H1 (cell line): ENCODE data around the gene ANKRD40CL. TPM values are rescaled to one million over a fixed set of nuclear protein-coding genes. Genes with fewer than 3 reads are reported as not detected.

ENCODE experiments used
- CTCF ChIA-PET: fragments of 300-600 bp; sonication (Branson Sonifier 250); formaldehyde crosslinking; loops from one replicate; lab custom pipeline; 2021; ENCODE audit not compliant: partially characterized antibody; lab: Charles Lee
- POLR2A ChIA-PET: fragments of 300-600 bp; sonication (Branson Sonifier 250); formaldehyde crosslinking; loops from one replicate; lab custom pipeline; 2021; ENCODE audit warnings: inconsistent platforms; ENCODE audit not compliant: partially characterized antibody; lab: Charles Lee
- DNase-seq, 2 experiments: peaks; one replicate each; pipeline versions ENCODE4 v3.0.0 to v3.0.0-alpha.2; 2010 to 2022; ENCODE audit warnings: low spot score in 2 of 2, low read depth in 1 of 2, mixed read lengths in 1 of 2
- FAIRE-seq: peaks from 2 replicates; lab custom pipeline; 2011; peaks lifted over from hg19 to GRCh38; lab: Jason Lieb, UNC
- H2AFZ ChIP-seq: 2 replicates; pipeline ENCODE4 v1.8.1; 2012; ENCODE audit warnings: low read length, inconsistent platforms
- H2AK5ac ChIP-seq: 2 replicates; pipeline ENCODE4 v1.6.1; 2013; ENCODE audit warnings: low read depth, low read length
- H2BK120ac ChIP-seq: replicated peaks from 2 replicates; pipeline ENCODE3; 2013; ENCODE audit warnings: low read depth, low read length, inconsistent platforms
- H2BK12ac ChIP-seq: 2 replicates; pipeline ENCODE4 v1.6.1; 2013; ENCODE audit warnings: low read depth, low read length
- H2BK15ac ChIP-seq: 2 replicates; pipeline ENCODE4 v1.6.1; 2013; ENCODE audit warnings: low read length
- H2BK20ac ChIP-seq: 2 replicates; pipeline ENCODE4 v1.6.1; 2013; ENCODE audit warnings: low read length
- H2BK5ac ChIP-seq: 2 replicates; pipeline ENCODE4 v1.6.1; 2013; ENCODE audit warnings: low read depth, low read length
- H3K14ac ChIP-seq: 2 replicates; pipeline ENCODE4 v1.6.1; 2013; ENCODE audit warnings: inconsistent platforms; ENCODE audit not compliant: insufficient read length
- H3K18ac ChIP-seq: 2 replicates; pipeline ENCODE4 v1.6.1; 2013; ENCODE audit warnings: low read length; ENCODE audit errors: extremely low read depth
- H3K23ac ChIP-seq: 2 replicates; pipeline ENCODE4 v1.6.1; 2013; ENCODE audit warnings: inconsistent platforms; ENCODE audit not compliant: insufficient read length
- H3K23me2 ChIP-seq: 2 replicates; pipeline ENCODE4 v1.6.1; 2013; ENCODE audit warnings: low read depth, low read length
- H3K27ac ChIP-seq: 2 replicates; pipeline ENCODE4 v1.6.1; 2011; ENCODE audit warnings: low read depth, low read length, inconsistent platforms
- H3K27me3 ChIP-seq, 4 experiments: replicated peaks in 1 of 4; 1 replicate in 1 of 4; 2 replicates in 3 of 4; pipeline versions ENCODE4 v1.6.1 to v1.8.1; 2011 to 2013; ENCODE audit warnings: low read length in 3 of 4, mild to moderate bottlenecking in 3 of 4, inconsistent platforms in 2 of 4, mixed read lengths in 2 of 4, moderate library complexity in 1 of 4; ENCODE audit not compliant: control insufficient read depth in 3 of 4, insufficient read depth in 3 of 4; ENCODE audit errors: extremely low read depth in 1 of 4
- H3K36me3 ChIP-seq, 4 experiments: 2 replicates each; pipeline versions ENCODE4 v1.6.1 to v1.8.1; 2011 to 2013; ENCODE audit warnings: mild to moderate bottlenecking in 4 of 4, low read length in 3 of 4, moderate library complexity in 2 of 4, control low read depth in 1 of 4, inconsistent platforms in 1 of 4; ENCODE audit not compliant: insufficient read depth in 4 of 4, control insufficient read depth in 2 of 4
- H3K4ac ChIP-seq: replicated peaks from 2 replicates; pipeline ENCODE3; 2013; ENCODE audit warnings: low read length, low read depth, mixed read lengths, inconsistent platforms; ENCODE audit not compliant: insufficient read length
- H3K4me1 ChIP-seq, 4 experiments: replicated peaks in 1 of 4; 1 replicate in 1 of 4; 2 replicates in 3 of 4; pipeline versions ENCODE4 v1.6.1 to v1.8.1; 2011 to 2013; ENCODE audit warnings: low read length in 3 of 4, inconsistent platforms in 2 of 4, mixed read lengths in 1 of 4; ENCODE audit not compliant: insufficient read depth in 4 of 4, control insufficient read depth in 3 of 4
- H3K4me2 ChIP-seq, 2 experiments: 2 replicates each; pipeline versions ENCODE4 v1.6.1 to v1.8.1; 2011 to 2013; ENCODE audit warnings: low read depth in 2 of 2, low read length in 2 of 2, control low read depth in 1 of 2, inconsistent platforms in 1 of 2, mild to moderate bottlenecking in 1 of 2; ENCODE audit not compliant: insufficient read depth in 1 of 2
- H3K4me3 ChIP-seq, 4 experiments: fragments of 200-600, 300-600 bp in 1 of 4; sonication (generic), shearing (Covaris generic), sonication (Bioruptor Twin) in 1 of 4; 2 replicates each; pipeline versions ENCODE4 v1.5.1 to v1.8.1; 2011 to 2016; ENCODE audit warnings: low read length in 4 of 4, low read depth in 3 of 4, control low read depth in 2 of 4, inconsistent platforms in 2 of 4, mild to moderate bottlenecking in 2 of 4, mixed read lengths in 1 of 4, moderate library complexity in 1 of 4; ENCODE audit not compliant: insufficient read depth in 2 of 4; ENCODE audit errors: extremely low read depth in 1 of 4
- H3K56ac ChIP-seq: replicated peaks from 2 replicates; pipeline ENCODE3; 2013; ENCODE audit warnings: low read depth, mild to moderate bottlenecking, mixed read lengths, low read length, inconsistent platforms; ENCODE audit not compliant: insufficient read length
- H3K79me1 ChIP-seq: 2 replicates; pipeline ENCODE4 v1.6.1; 2013; ENCODE audit warnings: low read depth, low read length, control low read depth
- H3K79me2 ChIP-seq, 2 experiments: 2 replicates each; pipeline versions ENCODE4 v1.6.1 to v1.8.1; 2012 to 2013; ENCODE audit warnings: low read length in 2 of 2, mild to moderate bottlenecking in 2 of 2, inconsistent platforms in 1 of 2; ENCODE audit not compliant: insufficient read depth in 2 of 2, control insufficient read depth in 1 of 2
- H3K9ac ChIP-seq, 4 experiments: replicated peaks in 1 of 4; 1 replicate in 1 of 4; 2 replicates in 3 of 4; pipeline versions ENCODE4 v1.6.1 to v1.8.1; 2011 to 2013; ENCODE audit warnings: low read depth in 3 of 4, low read length in 3 of 4, control low read depth in 2 of 4, mild to moderate bottlenecking in 2 of 4, moderate library complexity in 2 of 4, inconsistent platforms in 1 of 4; ENCODE audit errors: extremely low read depth in 1 of 4
- H3K9me3 ChIP-seq, 2 experiments: 2 replicates each; pipeline versions ENCODE4 v1.6.1 to v1.8.1; 2012 to 2013; ENCODE audit warnings: mild to moderate bottlenecking in 2 of 2, moderate library complexity in 2 of 2, control low read depth in 1 of 2, inconsistent platforms in 1 of 2, low read depth in 1 of 2, low read length in 1 of 2, mixed read lengths in 1 of 2; ENCODE audit not compliant: insufficient read depth in 2 of 2
- H4K20me1 ChIP-seq, 2 experiments: replicated peaks in 1 of 2; 2 replicates each; pipeline versions ENCODE3 to v1.8.1; 2011 to 2013; ENCODE audit warnings: inconsistent platforms in 2 of 2, low read length in 2 of 2, mild to moderate bottlenecking in 1 of 2; ENCODE audit not compliant: insufficient read depth in 2 of 2, control insufficient read depth in 1 of 2
- H4K5ac ChIP-seq: 2 replicates; pipeline ENCODE4 v1.6.1; 2013; ENCODE audit warnings: low read length, low read depth, mixed read lengths, inconsistent platforms; ENCODE audit not compliant: insufficient read length
- H4K8ac ChIP-seq: 2 replicates; pipeline ENCODE4 v1.8.0; 2013; ENCODE audit warnings: mild to moderate bottlenecking, moderate library complexity, low read length, inconsistent platforms; ENCODE audit not compliant: insufficient read depth; ENCODE audit errors: extremely low read depth
- H4K91ac ChIP-seq: replicated peaks from 2 replicates; pipeline ENCODE3; 2013; ENCODE audit warnings: low read length, mixed read lengths, inconsistent platforms; ENCODE audit not compliant: insufficient read length
- ASH2L ChIP-seq: fragments of 200-600, 300-600 bp; sonication (generic); IDR thresholded peaks from one replicate; pipeline ENCODE4 v1.7.1; 2017; ENCODE audit warnings: low read length
- EP300 ChIP-seq, 2 experiments: IDR thresholded peaks; 1 replicate in 1 of 2; 2 replicates in 1 of 2; pipeline ENCODE4 v1.6.1; 2011 to 2012; ENCODE audit warnings: low read depth in 2 of 2, low read length in 2 of 2, mild to moderate bottlenecking in 2 of 2, borderline replicate concordance in 1 of 2, inconsistent platforms in 1 of 2, moderate library complexity in 1 of 2
- POLR2AphosphoS5 ChIP-seq: IDR thresholded peaks from 2 replicates; pipeline ENCODE4 v1.6.1; 2011; ENCODE audit warnings: low read depth, low read length
- RXRA ChIP-seq: IDR thresholded peaks from 2 replicates; pipeline ENCODE4 v1.6.1; 2011; ENCODE audit warnings: low read depth, mild to moderate bottlenecking, low read length, moderate library complexity; ENCODE audit not compliant: insufficient read depth
- TCF12 ChIP-seq: IDR thresholded peaks from 2 replicates; pipeline ENCODE4 v1.6.1; 2011; ENCODE audit warnings: low read depth, mild to moderate bottlenecking, low read length
- WGBS, 2 experiments: shearing (Covaris generic) in 1 of 2; methylation state at CpG; one replicate each; pipeline versions ENCODE4 v1.1.6 to v1.1.7; 2013 to 2015; ENCODE audit warnings: low lambda C conversion rate in 2 of 2, mixed read lengths in 2 of 2, inconsistent platforms in 1 of 2, low coverage in 1 of 2, missing lambda C conversion rate in 1 of 2; ENCODE audit not compliant: insufficient replicate concordance in 2 of 2, insufficient coverage in 1 of 2, insufficient read length in 1 of 2; ENCODE audit errors: extremely low coverage in 1 of 2, missing lambda C conversion rate in 1 of 2; 5-methylcytosine and 5-hydroxymethylcytosine counted together
- polyA plus RNA-seq, 7 experiments: library from polyadenylated mRNA; depleted of rRNA in 3 of 7; stranded (reverse) in 5 of 7; unstranded in 2 of 7; fragments of >200 nt in 5 of 7; fragments of 200-250 nt in 2 of 7; gene quantifications; 1 replicate in 5 of 7; 2 replicates in 1 of 7; 4 replicates in 1 of 7; pipeline versions ENCODE4 v1.2.1 to v1.2.3, GENCODE V29; 2011 to 2013; ENCODE audit warnings: missing spikeins in 2 of 7, mixed read lengths in 2 of 7
- total RNA-seq: library from RNA; stranded (reverse); fragmentation: NEBNext Ultra II Directional; extraction: Animal tissue kit (Norgen Biotek cat#: 25700); gene quantifications from 2 replicates; pipeline ENCODE4 v1.2.1, GENCODE V29; 2021

ANKRD40CL gene
- total and polyA plus RNA-seq, 2 of the 8 experiments (the other 6 are each of a cell fraction or from before 2014, with no cell fraction given) = not detected

DNA sequence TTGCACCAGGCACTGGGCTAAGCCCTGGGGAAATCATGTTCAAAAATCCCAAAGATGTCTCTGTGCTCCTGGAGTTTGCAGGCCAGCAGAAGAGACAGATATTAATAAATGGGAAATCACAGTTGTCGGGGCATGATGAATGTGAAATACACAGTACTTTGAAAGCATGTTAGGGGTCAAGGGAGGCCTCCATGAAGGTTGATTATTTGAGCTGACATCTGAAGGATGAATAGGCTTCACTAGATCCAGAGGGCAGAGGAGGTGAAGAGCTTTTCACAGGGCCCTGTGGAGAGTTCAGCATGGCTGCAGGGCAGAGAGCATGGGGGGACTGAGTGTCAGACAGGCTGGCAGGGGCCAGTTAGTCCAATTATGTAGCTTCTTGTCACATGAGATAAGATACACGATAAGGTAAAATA, 2.6 kb downstream of the ANKRD40CL start:
- no peaks in the 10 kb centered on the region for H3K23me2 ChIP-seq
- POLR2A ChIA-PET = interaction anchor here (0.5 to 2.4 kb wide), 4 partner anchors 9 to 364 kb away, joined by 3 to 9 read pairs (median 5); partner anchors contain the start of gene TOB1
- CTCF ChIA-PET = interaction anchor here (0.8 to 4.0 kb wide), 6 partner anchors 8 to 192 kb away, joined by 3 to 17 read pairs (median 5); no protein-coding TSS in a partner anchor
- no peak for FAIRE-seq
- no peak overlapping the region for H3K56ac ChIP-seq
- no peaks in the 10 kb centered on the region for H4K20me1 ChIP-seq
- no peaks in the 10 kb centered on the region for H3K79me1 ChIP-seq
- H2AFZ ChIP-seq = 0 out of 2 replicates have a peak overlapping the region, but pooled peaks have one; percentile 29
- no peaks in the 10 kb centered on the region for H3K36me3 ChIP-seq
- no peak overlapping the region for H3K18ac ChIP-seq
- no peak overlapping the region for H4K8ac ChIP-seq
- no peak overlapping the region for H3K4ac ChIP-seq
- 88% methylated on average over 2 of the region's 2 CpGs; no CpG with 5 or more reads in 1 of the 2 experiments for WGBS, 2 experiments
- H3K9ac ChIP-seq = no peak overlapping the region
- H3K4me3 ChIP-seq = no peak overlapping the region
- no peak overlapping the region for H4K91ac ChIP-seq
- H3K9me3 ChIP-seq = no peaks in the 10 kb centered on the region
- no peaks in the 10 kb centered on the region for H3K27me3 ChIP-seq
- H2AK5ac ChIP-seq = no peak overlapping the region
- no peak overlapping the region for H3K14ac ChIP-seq
- H2BK20ac ChIP-seq = no peak overlapping the region
- H2BK5ac ChIP-seq = no peak overlapping the region
- H3K27ac ChIP-seq = no peak overlapping the region
- no peak for DNase-seq
- no peak overlapping the region for H4K5ac ChIP-seq
- no peaks in the 10 kb centered on the region for H3K4me1 ChIP-seq
- no peaks in the 10 kb centered on the region for H3K79me2 ChIP-seq
- H2BK15ac ChIP-seq = peak overlapping the region; percentile 61; the same call in 1 of the 2 replicates
- no peak overlapping the region for H2BK120ac ChIP-seq
- H3K23ac ChIP-seq = no peak overlapping the region
- H3K4me2 ChIP-seq = no peak overlapping the region
- H2BK12ac ChIP-seq = no peak overlapping the region
- TF ChIP-seq EP300 (IDR thresholded peaks at IDR 0.05; ENCODE audit: borderline replicate concordance in 1 of 2, low read depth in 2 of 2, low read length in 2 of 2) = no peak
- no peak for TF ChIP-seq POLR2AphosphoS5
- TF ChIP-seq TCF12 = no peak
- no peak for TF ChIP-seq ASH2L
- TF ChIP-seq RXRA = no peak
